HL-60 (cell line): ENCODE measurements around the gene MAGEH1.

Experiments
- GABPA ChIP-seq: IDR thresholded peaks from 2 replicates; pipeline ENCODE4 v1.6.1; 2012; ENCODE audit warnings: low read depth
- POLR2AphosphoS5 ChIP-seq: IDR thresholded peaks from 2 replicates; pipeline ENCODE4 v1.6.1; 2012; ENCODE audit warnings: low read depth
- REST ChIP-seq: IDR thresholded peaks from 2 replicates; pipeline ENCODE4 v1.6.1; 2012; ENCODE audit warnings: low read depth; ENCODE audit not compliant: insufficient replicate concordance
- SPI1 ChIP-seq: IDR thresholded peaks from 2 replicates; pipeline ENCODE4 v1.6.1; 2012; ENCODE audit warnings: low read depth, mild to moderate bottlenecking, borderline replicate concordance
- TF ChIP-seq, protein P1 (sequence below): IDR thresholded peaks from one replicate; pipeline ENCODE4 v1.5.1; 2011; ENCODE audit warnings: low read length, control low read depth, inconsistent platforms; ENCODE audit not compliant: insufficient read depth

DNA sequence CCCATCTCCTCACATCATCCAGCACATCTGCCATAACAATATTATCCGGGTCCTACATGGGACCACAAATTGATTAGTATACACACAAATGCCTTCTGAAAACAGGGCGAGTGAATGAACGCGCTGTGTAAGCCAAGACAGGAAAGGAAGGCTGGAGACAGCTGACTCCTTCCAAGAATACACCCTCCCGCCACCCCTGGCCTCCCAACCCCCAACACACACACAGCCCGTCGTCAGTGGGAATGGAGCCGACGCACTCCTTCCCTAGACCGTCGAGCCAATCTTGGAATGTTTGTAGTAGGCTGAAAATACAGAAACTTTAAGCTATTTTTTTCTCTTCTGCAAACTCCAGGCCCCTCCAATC is 319 bp upstream of the MAGEH1 start:
- TF ChIP-seq, protein P1, sequence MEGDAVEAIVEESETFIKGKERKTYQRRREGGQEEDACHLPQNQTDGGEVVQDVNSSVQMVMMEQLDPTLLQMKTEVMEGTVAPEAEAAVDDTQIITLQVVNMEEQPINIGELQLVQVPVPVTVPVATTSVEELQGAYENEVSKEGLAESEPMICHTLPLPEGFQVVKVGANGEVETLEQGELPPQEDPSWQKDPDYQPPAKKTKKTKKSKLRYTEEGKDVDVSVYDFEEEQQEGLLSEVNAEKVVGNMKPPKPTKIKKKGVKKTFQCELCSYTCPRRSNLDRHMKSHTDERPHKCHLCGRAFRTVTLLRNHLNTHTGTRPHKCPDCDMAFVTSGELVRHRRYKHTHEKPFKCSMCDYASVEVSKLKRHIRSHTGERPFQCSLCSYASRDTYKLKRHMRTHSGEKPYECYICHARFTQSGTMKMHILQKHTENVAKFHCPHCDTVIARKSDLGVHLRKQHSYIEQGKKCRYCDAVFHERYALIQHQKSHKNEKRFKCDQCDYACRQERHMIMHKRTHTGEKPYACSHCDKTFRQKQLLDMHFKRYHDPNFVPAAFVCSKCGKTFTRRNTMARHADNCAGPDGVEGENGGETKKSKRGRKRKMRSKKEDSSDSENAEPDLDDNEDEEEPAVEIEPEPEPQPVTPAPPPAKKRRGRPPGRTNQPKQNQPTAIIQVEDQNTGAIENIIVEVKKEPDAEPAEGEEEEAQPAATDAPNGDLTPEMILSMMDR: no peak
- TF ChIP-seq POLR2AphosphoS5 (no peak), GABPA (no peak), REST (no peak), SPI1 (no peak)
